ENCODE measurements around the gene DPF3.

The DPF3 gene

DNA sequence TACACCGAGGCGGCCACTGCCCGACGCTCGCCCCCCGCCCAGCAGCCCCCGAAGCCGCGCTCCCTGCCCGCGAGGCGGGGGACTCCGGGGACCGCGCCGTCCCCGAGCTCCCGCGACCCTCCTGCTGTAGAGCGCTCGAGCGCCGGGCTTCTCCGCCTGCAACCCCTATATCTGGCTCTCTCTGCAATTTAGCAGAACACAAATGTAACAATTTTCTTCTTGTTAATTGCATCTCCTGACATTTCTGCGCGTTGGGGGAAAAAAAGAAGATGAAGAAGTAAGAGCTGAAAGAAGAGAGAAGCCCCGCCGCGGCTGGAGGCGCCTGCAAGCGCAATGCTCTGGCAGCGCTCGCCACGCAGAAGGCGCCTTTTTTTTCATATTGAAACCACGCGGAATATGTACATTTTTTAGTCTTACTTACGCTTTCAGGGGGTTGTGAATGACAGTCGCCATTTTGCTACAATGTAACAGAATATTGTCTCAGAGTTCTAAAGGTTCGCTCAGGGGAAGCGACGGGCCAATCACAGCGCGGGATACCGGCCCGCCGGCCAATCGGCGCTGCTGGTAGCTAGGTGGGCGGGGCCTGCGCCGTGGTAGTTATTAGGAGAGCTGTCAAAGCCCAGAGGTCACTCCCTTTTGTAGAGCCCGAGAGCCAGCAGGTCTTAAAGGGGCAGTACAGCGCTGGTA lies at the start of gene DPF3:
Gene DPF3 (minus strand): TSS at position 466 of the 687 bp plus-strand sequence. CDS start 13 bp downstream, at position 453.
- peak; percentile 93 for DNase-seq

- DNase-seq = no peak
These were observed 49.0 kb upstream of the DPF3 start for GRCh38 chr14:72942934-72943333.

GRCh38 chr14:72941286-72941985 lies 47.5 kb upstream of the DPF3 start:
- DNase-seq = no peak

DNA sequence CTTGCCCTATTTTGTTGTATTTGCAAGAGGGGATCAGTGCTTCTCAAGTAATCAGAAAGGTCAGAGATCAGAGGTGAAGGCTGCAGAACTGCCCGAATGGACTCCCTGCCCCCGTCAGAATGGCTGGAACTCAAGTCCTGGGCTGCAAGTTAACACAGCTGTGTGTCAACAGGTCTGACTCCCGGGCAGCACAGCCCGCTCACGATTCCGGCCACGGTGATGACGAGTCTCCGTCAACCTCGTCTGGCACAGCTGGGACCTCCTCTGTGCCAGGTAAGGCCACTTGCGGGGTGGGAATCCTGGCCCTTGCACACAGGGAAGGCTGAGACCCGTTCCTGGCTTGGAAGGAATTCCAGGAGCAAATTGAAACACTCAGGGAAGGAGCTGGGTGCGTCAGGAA lies 45.7 kb upstream of the DPF3 start:
- no peak for DNase-seq

- no peak for DNase-seq
These were observed 39.0 kb upstream of the DPF3 start for GRCh38 chr14:72932893-72933292.

GRCh38 chr14:72929316-72930080 lies 35.6 kb upstream of the DPF3 start:
- DNase-seq = no peak

GRCh38 chr14:72928872-72929271 lies 35.0 kb upstream of the DPF3 start:
- DNase-seq = no peak

GRCh38 chr14:72926292-72927028 lies 32.6 kb upstream of the DPF3 start, which contains the start of gene DCAF4:
DCAF4 (plus strand) TSS chr14:72926464; CDS start chr14:72937979, 11,515 bp downstream.
- DNase-seq = peak; percentile 94

- no peak for DNase-seq
These were observed 32.0 kb upstream of the DPF3 start for GRCh38 chr14:72925815-72926291.

- no peak for DNase-seq
These were observed 31.4 kb upstream of the DPF3 start for GRCh38 chr14:72925171-72925759.

DNA sequence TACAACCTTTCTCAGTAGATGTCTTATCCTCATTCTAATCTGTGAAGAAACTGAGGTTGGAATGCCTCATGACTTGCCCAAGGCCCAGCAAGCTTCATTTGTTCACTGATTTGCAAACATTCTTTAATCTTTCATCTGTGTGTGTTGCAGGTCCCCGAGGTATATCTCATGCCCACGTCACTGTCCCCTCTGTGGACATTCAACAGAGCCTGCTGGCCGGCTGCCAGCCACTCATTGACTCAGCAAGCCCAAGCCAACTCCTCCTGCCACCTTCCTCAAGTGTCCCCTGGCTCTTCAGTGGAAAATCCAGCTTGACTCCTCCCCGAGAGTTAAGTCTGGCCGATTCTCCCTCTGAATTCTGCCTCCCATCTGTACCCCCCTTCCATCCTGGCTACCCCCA lies 30.4 kb upstream of the DPF3 start:
- DNase-seq = no peak

DNA sequence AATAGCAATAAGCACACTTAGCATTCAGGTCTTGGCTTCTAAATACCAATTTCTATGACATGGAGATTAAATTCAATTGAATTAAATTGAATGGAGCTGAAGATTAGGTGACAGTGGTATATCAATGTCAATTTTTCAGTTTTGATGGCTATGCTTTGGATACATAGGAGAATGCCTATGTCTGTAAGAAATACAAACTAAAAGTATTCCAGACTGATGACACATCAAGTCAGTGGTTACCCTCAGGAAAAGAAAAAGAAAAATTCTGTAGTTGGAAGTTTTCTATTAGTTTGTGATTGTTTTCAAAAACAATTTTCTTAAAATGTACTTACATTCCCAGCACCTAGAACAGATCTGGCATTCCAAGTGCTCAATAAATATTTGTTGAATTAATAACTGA lies 27.5 kb upstream of the DPF3 start:
- no peak for DNase-seq

DNA sequence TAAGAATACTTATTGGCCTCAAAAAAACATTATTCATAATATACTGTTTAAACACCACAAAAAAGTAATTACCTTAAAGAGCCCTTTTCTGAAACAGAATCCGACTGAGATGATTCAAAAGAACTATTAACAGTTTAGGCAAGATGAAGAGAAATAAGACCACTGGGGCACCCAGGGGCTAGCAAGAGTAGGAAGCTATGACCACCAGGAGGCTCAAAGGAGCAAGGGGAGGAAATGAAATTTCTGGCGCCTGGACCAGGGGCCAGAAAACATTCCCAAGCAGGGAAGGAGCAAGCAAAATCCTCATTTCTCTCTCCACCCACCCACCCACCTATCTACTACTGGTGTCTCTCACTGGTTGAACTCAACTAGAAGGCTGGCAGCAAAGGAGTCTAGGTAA lies 26.1 kb upstream of the DPF3 start:
- no peak for DNase-seq

GRCh38 chr14:72917094-72917802 lies 23.3 kb upstream of the DPF3 start:
- no peak for DNase-seq

DNA sequence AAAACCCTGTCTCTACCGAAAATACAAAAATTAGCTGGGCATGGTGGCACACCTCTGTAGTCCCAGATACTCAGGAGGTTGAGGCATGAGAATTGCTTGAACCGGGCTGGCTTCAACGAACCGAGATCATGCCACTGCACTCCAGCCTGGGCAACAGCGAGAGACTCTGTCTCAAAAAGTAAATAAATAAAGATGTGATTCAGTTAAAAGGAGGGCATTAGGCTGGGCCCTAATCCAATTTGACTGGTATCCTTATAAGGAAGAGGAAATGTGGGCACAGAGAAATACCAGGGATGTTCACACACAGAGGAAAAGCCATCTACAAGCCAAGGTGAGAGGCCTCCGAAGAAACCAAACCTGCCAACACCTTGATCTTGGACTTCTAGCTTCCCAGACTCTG lies 22.3 kb upstream of the DPF3 start:
- no peak for DNase-seq

DNA sequence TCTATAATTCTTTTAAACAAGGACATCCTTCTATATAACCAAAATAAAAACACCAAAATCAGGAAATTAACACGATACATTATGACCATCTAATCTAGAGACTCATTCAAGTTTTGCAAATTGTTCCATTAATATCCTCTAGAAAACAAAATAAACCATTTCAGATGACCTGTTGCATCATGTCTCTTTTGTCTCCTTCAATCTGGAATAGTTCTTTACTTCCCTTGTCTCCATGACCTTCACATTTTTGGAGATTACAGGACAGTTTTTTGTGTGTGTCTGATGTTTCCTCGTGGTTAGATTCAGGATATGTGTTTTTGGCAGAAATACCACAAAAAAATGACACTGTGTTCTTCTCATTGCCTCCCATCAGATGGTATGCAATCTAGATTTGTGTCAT lies 19.9 kb upstream of the DPF3 start:
- no peak for DNase-seq

GRCh38 chr14:72909163-72909562 lies 15.3 kb upstream of the DPF3 start:
- DNase-seq = no peak

DNA sequence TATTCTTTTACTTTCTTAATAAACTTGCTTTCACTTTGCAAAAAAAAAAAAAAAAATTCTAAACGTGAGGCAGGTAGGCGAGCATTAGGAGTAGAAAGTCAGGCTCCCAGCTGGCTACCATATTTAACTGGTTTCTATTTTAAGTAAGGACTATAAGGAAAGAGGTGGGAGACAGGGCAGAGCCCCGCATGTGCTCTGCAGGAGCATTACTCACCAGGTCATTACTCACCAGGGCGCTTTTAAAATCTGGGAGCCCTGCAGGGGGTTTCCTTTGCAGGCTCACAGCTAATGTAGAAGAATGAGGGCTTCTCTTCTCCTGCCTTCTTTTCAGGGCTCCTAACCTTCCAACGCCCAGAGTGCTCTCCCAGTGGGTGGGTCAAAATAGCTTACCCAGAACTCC lies 14.0 kb upstream of the DPF3 start:
- no peak for DNase-seq

DNA sequence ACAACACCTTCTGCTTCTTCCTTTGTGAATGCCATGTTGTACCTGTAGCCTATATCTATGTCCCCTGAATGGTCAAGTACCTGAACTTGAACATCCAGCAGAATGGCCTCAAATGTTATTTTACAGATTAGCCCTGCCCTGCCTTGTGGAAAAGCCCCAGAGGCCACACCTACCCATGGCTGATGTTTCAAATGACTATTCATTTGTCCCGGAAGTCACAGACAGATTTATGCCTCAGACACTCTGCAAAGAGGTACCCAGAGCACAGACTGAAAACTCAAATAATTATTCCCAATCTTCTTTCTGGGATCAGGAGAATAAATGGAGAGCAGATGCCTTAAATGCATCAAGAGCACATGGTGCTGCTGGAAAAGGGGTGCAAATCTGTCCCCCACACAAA lies 13.0 kb upstream of the DPF3 start:
- no peak for DNase-seq

GRCh38 chr14:72906316-72906715 lies 12.4 kb upstream of the DPF3 start:
- no peak for DNase-seq

DNA sequence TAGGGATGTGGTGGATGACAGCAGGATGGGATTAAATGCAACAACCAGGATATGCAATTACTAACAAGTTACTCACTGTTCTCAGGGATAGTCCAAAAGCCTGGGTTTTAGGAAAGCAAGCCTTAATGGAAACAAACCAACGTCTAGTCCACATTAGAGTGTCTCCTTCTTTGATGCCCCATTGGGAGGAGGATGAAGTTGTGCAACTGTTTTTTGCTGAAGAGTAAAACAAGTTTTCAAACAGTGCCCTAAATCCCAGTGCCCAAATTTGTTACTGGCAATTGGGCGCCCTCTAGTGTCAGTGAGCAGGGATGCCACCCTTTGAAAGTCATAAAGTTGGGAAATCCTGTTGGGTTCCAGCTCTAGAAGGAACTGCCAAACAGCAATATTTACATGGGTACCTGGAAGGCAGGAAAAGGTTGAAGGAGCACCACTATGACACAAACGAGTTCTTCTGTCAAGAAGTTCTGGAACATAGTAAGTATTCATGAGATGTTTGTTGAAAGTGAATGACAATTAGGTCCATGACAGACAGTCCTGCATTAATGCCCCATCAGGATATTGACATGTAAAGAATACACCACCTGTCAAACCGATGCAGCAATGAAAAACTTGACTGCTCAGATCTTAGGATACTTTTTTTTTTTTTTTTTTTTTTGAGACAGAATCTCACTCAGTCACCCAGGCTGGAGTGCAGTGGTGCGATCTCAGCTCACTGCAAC lies 11.1 kb upstream of the DPF3 start:
- DNase-seq = peak; percentile 36

All from NK-92 treated with Interleukin-12 subunit alpha and Interleukin-12 subunit beta, amount 100 ng/mL, for 24 hours (cell line).